Transverse colon (tissue), 4 donors: ENCODE results near the gene MKNK1.

Experiments used
- CTCF ChIP-seq, 5 experiments: fragments of 200-600 bp in 3 of 5; fragments of 450-650 bp in 2 of 5; sonication (generic) in 3 of 5; IDR thresholded peaks; 1 replicate in 2 of 5; 2 replicates in 3 of 5; pipeline ENCODE4 v1.5.1; 2016 to 2017; ENCODE audit warnings: antibody characterized with exemption in 5 of 5, inconsistent platforms in 3 of 5, mild to moderate bottlenecking in 2 of 5, moderate library complexity in 1 of 5
- EP300 ChIP-seq: sonication (generic); formaldehyde crosslinking; IDR thresholded peaks from one replicate; pipeline ENCODE4 v1.6.1; 2017; ENCODE audit warnings: antibody characterized with exemption, low read depth
- POLR2A ChIP-seq: fragments of 450-650 bp; IDR thresholded peaks from one replicate; pipeline ENCODE4 v1.6.1; 2016; ENCODE audit warnings: antibody characterized with exemption, mild to moderate bottlenecking, moderate library complexity
- POLR2AphosphoS5 ChIP-seq, 3 donors: sonication (generic); formaldehyde crosslinking; IDR thresholded peaks; one replicate each; pipeline ENCODE4 v1.6.1; 2016; ENCODE audit warnings: antibody characterized with exemption in 3 of 3

GRCh38 chr1:46521414-46521813 lies 82.7 kb downstream of the MKNK1 start:
- no peak for TF ChIP-seq EP300
- TF ChIP-seq CTCF (IDR thresholded peaks at IDR 0.05): no peak
- no peak for TF ChIP-seq POLR2A
- no peak for TF ChIP-seq POLR2AphosphoS5 (IDR thresholded peaks at IDR 0.05)
